Peyer's patch (tissue), 4 donors: Measurements from ENCODE around the gene BRD3OS. TPM values are rescaled to one million over a fixed set of nuclear protein-coding genes. Genes with fewer than 3 reads are reported as not detected.

Experiments
- DNase-seq, 3 donors: peaks; one replicate each; pipeline ENCODE4 v3.0.0-alpha.2; 2017 to 2019
- H3K27ac ChIP-seq, 4 donors: fragments of 200-600 bp; sonication (generic); one replicate each; pipeline ENCODE4 v1.5.1; 2016 to 2019
- H3K27me3 ChIP-seq, 2 donors: fragments of 200-600 bp; sonication (generic); one replicate each; pipeline ENCODE4 v1.5.1; 2019
- H3K36me3 ChIP-seq, 3 donors: fragments of 200-600 bp; sonication (generic); one replicate each; pipeline ENCODE4 v1.5.1; 2016 to 2019
- H3K4me1 ChIP-seq, 4 donors: fragments of 200-600 bp; sonication (generic); one replicate each; pipeline ENCODE4 v1.5.1; 2016 to 2019
- H3K4me3 ChIP-seq, 4 donors: fragments of 200-600 bp; sonication (generic); 1 replicate in 3 of 4; 2 replicates in 1 of 4; pipeline ENCODE4 v1.5.1; 2016 to 2019; ENCODE audit warnings: mild to moderate bottlenecking in 1 of 4
- H3K9me3 ChIP-seq, 4 donors: fragments of 200-600 bp; sonication (generic); one replicate each; pipeline ENCODE4 v1.5.1; 2016 to 2019; ENCODE audit warnings: mild to moderate bottlenecking in 1 of 4
- POLR2A ChIP-seq, 2 donors: fragments of 450-650 bp; IDR thresholded peaks; one replicate each; pipeline ENCODE4 v1.5.1; 2017; ENCODE audit warnings: antibody characterized with exemption in 2 of 2, mild to moderate bottlenecking in 2 of 2, moderate library complexity in 2 of 2
- total RNA-seq, 4 donors: library from RNA; depleted of rRNA; stranded (reverse); fragments of >200 nt; gene quantifications; one replicate each; pipeline ENCODE4 v1.1.0, GENCODE V29; 2016
- TF ChIP-seq, protein P1 (sequence below), 6 experiments: fragments of 450-650 bp in 4 of 6; fragments of 200-600 bp in 2 of 6; sonication (generic) in 1 of 6; IDR thresholded peaks; one replicate each; pipeline ENCODE4 v1.5.1; 2017 to 2019; ENCODE audit warnings: antibody characterized with exemption in 6 of 6, mild to moderate bottlenecking in 3 of 6, moderate library complexity in 1 of 6

Gene BRD3OS
- total RNA-seq, 4 donors from 2014 or later: 1.4 to 11.6 (median 2.3) TPM

DNA sequence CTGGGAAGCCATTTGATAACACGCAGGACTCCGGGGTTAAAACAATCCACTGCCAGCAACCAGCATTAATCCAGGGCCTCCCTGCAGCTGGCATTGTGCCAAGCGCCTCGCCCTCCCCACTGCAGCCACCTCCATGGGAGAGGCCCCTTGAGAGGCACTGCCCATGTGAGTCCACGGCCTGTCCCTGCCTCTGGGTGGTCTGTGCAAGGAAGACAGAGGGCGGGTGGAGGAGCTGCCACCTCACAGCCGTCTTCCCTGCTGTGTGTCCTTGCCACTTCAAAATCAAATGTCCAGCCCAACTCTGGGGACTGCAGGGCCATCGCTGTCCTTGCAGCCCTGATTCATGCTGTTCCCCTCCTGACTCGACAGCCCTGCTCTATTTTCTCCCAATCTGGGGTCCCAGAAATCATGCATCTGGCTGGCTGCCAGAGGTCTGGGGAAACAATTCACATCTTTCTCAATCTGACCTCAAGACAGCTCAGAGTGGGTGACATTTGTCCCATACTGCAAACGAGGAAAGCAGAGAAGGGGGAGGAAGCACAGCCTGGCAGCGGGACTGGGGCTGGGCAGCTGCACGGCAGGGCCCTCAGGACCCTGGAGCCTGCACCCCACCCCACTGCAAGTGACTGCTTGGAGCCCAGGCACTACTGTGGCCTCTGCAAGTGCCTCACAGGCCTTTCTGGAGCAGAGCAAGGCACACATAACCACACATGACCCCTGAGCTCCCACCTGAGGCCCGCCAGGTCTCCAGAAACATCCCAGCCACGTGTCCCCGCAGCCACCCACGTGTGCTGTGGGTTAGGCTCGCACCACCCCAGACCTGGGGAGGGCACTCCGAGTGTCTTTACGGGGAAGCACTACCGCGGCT, 15.7 kb downstream of the BRD3OS start:
- no peak overlapping the region for H3K27ac ChIP-seq
- H3K36me3 ChIP-seq: peaks cover 0 to 77% (median 0%) of the 10 kb centered on the region in 3 donors
- no peak for DNase-seq
- H3K9me3 ChIP-seq: no peaks in the 10 kb centered on the region
- H3K4me1 ChIP-seq: peaks cover 0 to 5% (median 0%) of the 10 kb centered on the region in 4 donors
- TF ChIP-seq, protein P1, sequence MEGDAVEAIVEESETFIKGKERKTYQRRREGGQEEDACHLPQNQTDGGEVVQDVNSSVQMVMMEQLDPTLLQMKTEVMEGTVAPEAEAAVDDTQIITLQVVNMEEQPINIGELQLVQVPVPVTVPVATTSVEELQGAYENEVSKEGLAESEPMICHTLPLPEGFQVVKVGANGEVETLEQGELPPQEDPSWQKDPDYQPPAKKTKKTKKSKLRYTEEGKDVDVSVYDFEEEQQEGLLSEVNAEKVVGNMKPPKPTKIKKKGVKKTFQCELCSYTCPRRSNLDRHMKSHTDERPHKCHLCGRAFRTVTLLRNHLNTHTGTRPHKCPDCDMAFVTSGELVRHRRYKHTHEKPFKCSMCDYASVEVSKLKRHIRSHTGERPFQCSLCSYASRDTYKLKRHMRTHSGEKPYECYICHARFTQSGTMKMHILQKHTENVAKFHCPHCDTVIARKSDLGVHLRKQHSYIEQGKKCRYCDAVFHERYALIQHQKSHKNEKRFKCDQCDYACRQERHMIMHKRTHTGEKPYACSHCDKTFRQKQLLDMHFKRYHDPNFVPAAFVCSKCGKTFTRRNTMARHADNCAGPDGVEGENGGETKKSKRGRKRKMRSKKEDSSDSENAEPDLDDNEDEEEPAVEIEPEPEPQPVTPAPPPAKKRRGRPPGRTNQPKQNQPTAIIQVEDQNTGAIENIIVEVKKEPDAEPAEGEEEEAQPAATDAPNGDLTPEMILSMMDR (IDR thresholded peaks at IDR 0.05): no peak
- no peak for TF ChIP-seq POLR2A (IDR thresholded peaks at IDR 0.05)
- H3K27me3 ChIP-seq: no peaks in the 10 kb centered on the region
- no peak overlapping the region for H3K4me3 ChIP-seq

DNA sequence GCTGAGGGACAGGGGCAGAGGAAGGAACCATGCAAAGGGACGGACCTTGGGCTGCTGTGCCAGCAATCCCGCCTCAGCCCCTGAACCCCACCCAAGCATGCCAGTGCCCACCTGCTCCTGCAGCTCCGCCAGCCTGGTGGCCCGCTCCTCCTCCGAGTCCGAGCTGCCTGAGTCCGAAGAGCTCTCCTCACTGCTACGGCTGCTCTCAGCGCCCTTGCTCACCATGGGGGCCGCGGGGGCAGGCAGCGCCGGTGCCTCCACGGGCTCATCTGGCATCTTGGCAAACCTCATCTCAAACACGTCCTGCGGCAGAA, 16.3 kb downstream of the BRD3OS start:
- Histone ChIP-seq H3K36me3 (peaks cover 0 to 78% (median 0%) of the 10 kb centered on the region in 3 donors), H3K27me3 (no peaks in the 10 kb centered on the region), H3K4me3 (no peak overlapping the region), H3K27ac (no peak overlapping the region), H3K9me3 (no peaks in the 10 kb centered on the region), H3K4me1 (peaks cover 0 to 5% (median 0%) of the 10 kb centered on the region in 4 donors)
- DNase-seq: no peak
- TF ChIP-seq, protein P1 (IDR thresholded peaks at IDR 0.05): no peak
- no peak for TF ChIP-seq POLR2A (IDR thresholded peaks at IDR 0.05)

DNA sequence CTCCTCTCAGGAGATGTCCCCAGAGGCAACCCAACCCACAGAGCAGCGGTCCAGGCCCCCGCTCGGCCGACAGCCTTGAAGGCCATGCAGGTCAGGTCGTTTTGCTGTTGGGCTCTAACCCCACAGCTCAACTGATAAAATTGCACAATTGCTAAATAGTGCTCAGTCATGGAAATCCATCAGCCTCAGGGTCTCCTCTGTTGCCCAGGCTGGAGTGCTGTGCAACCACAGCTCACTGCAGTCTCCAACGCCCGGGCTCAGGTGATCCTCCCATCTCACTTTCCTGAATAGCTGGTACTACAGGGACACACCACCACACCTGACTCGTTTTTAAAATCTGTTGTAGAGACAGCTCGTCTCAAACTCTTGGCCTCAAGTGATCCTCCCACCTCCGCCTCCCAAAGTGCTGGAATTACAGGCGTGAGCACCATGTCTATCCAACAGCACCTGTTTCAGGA, 18.3 kb downstream of the BRD3OS start:
- Histone ChIP-seq H3K27ac (no peak overlapping the region), H3K27me3 (no peaks in the 10 kb centered on the region), H3K36me3 (peaks cover 0 to 88% (median 0%) of the 10 kb centered on the region in 3 donors), H3K4me1 (peaks cover 0 to 5% (median 0%) of the 10 kb centered on the region in 4 donors), H3K9me3 (no peaks in the 10 kb centered on the region), H3K4me3 (no peak overlapping the region)
- TF ChIP-seq, protein P1 (IDR thresholded peaks at IDR 0.05): no peak
- no peak for TF ChIP-seq POLR2A (IDR thresholded peaks at IDR 0.05)
- no peak for DNase-seq

DNA sequence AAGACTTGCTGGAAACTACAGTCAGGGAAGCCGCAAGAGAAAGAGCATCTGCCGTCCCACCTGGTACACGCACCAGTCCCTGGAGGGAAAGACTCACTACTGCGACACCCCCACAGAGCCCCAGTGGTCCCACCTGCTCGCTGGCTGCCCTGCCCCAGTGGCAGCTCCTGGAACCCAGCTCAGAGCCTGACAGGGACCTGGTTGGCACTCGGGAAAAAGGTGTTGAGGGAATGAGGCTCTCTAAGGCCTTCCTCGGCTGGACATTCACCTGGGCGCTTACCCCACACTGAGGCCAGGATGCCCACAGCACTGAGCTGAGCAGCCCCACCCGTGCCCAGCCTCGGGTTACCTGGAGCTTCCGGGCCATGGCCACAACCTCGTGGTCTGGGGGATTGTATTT, 19.7 kb downstream of the BRD3OS start:
- H3K27ac ChIP-seq: no peak overlapping the region
- no peak for TF ChIP-seq POLR2A (IDR thresholded peaks at IDR 0.05)
- TF ChIP-seq, protein P1 (IDR thresholded peaks at IDR 0.05): no peak
- H3K9me3 ChIP-seq: no peaks in the 10 kb centered on the region
- no peak for DNase-seq
- no peak overlapping the region for H3K4me3 ChIP-seq
- H3K4me1 ChIP-seq: peaks cover 0 to 10% (median 0%) of the 10 kb centered on the region in 4 donors
- H3K36me3 ChIP-seq: peaks cover 0 to 90% (median 0%) of the 10 kb centered on the region in 3 donors
- no peaks in the 10 kb centered on the region for H3K27me3 ChIP-seq

DNA sequence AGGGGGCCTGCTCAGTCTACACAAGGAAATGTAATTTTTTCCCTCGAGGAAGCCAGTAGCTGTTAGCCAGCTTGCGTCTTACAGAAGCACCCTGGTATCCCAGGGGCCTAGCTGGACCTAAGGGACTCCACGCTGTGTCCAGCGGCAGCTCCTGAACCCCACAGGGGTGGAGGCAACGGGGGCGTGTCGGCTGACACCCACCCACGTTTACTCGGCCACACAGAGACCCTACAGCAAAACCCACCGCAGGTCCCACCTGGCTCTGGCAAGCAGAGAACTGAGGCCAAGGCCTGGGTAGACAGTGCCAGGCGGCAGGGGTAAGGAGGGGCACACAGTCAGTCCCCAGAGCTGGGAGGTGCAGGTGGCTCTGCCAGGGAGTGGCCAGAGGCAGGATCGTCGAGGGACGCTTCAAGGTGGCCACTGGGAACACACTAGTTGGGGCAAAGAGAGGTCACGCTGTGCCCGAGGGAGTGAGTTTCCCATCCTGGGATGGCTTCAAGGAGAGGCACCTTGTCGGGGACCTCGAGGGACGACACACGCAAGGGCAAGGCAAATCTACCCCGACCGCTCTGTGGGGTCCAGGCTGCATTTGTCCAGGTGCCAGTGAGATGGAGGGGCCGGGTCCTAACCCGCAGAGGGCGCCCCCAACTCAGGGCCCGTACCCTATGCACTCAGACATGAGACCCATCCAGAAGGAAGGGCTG, 20.7 kb downstream of the BRD3OS start:
- peaks cover 0 to 94% (median 0%) of the 10 kb centered on the region in 3 donors for H3K36me3 ChIP-seq
- H3K9me3 ChIP-seq: no peaks in the 10 kb centered on the region
- H3K27ac ChIP-seq: no peak overlapping the region
- DNase-seq: no peak
- TF ChIP-seq, protein P1 (IDR thresholded peaks at IDR 0.05): no peak
- TF ChIP-seq POLR2A (IDR thresholded peaks at IDR 0.05): no peak
- H3K4me3 ChIP-seq: no peak overlapping the region
- H3K4me1 ChIP-seq: peaks cover 0 to 14% (median 0%) of the 10 kb centered on the region in 4 donors
- no peaks in the 10 kb centered on the region for H3K27me3 ChIP-seq
